Measurements from ENCODE around the gene IGSF21. TPM values are rescaled to one million over a fixed set of nuclear protein-coding genes. Genes with fewer than 3 reads are reported as not detected.

The IGSF21 gene
- total RNA-seq, 2 donors from 2014 or later = 4.6 to 8.5 TPM

GRCh38 chr1:18245647-18246046 is 138.0 kb downstream of the IGSF21 start:
- no peak overlapping the region for H3K4me3 ChIP-seq
- WGBS = 67% methylated on average over 1 of the region's 1 CpG
- no peaks in the 10 kb centered on the region for H3K9me3 ChIP-seq
- TF ChIP-seq POLR2A (IDR thresholded peaks at IDR 0.05) (no peak), POLR2AphosphoS5 (IDR thresholded peaks at IDR 0.05) (no peak), CTCF (IDR thresholded peaks at IDR 0.05) (no peak)
- no peak overlapping the region for H3K27ac ChIP-seq
- H3K27me3 ChIP-seq (replicated peaks; ENCODE audit: insufficient read depth) = peaks cover 3% of the 10 kb centered on the region
- H3K4me1 ChIP-seq (replicated peaks) = no peaks in the 10 kb centered on the region
- intact Hi-C loops (cut with DNase I) = no loop called here
- H3K36me3 ChIP-seq = no peaks in the 10 kb centered on the region
- no peak for DNase-seq (ENCODE audit: low spot score)

DNA sequence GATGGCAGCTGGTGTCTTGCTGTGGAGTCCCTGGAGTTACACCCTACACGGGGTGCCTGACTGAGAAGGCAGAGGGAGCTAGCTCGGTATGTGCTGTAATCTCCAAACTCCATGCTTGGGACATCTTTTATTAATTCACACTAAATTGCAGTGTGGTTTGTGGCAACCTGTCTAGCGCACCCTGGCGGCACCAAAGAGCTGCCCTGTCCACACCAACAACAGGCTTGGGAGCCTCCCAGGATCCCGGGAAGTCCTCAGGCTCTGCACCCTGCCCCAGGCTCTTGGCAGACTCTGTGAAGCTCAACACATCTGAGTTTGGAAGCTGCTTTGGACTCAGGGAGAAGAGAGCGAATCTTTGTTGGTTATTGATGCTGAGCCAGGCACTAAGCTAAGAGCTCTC is 138.9 kb downstream of the IGSF21 start:
- TF ChIP-seq POLR2AphosphoS5 (IDR thresholded peaks at IDR 0.05) (no peak), POLR2A (IDR thresholded peaks at IDR 0.05) (no peak), CTCF (IDR thresholded peaks at IDR 0.05) (no peak)
- intact Hi-C loops (cut with DNase I) = no loop called here
- 70% methylated on average over 6 of the region's 6 CpGs for WGBS

DNA sequence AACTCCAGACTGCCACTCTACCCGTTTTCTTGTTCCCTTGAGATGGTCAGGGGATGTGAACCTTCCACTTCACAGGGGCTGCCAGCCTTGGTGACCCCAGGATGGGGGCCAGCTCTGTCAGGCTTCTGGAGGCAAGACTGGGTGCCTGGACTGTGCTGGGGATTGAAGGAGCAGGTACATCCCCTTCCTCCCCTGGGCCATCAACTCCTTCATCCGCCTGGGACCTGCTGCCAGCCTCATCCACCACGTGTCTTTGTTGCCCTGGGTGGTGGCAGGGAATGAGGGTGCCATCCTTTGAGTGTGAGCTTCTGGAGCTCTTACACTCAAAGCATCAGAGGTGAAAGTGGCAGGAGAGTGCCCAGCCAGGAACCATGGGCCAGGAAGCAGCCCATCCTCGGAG is 139.6 kb downstream of the IGSF21 start:
- WGBS = 78% methylated on average over 4 of the region's 4 CpGs
- Histone ChIP-seq H3K4me1 (replicated peaks) (no peaks in the 10 kb centered on the region), H3K27me3 (replicated peaks; ENCODE audit: insufficient read depth) (no peaks in the 10 kb centered on the region), H3K36me3 (no peaks in the 10 kb centered on the region), H3K27ac (no peak overlapping the region), H3K4me3 (no peak overlapping the region), H3K9me3 (no peaks in the 10 kb centered on the region)
- intact Hi-C loops (cut with DNase I) = no loop called here
- no peak for TF ChIP-seq CTCF (IDR thresholded peaks at IDR 0.05)
- no peak for TF ChIP-seq POLR2AphosphoS5 (IDR thresholded peaks at IDR 0.05)
- no peak for TF ChIP-seq POLR2A (IDR thresholded peaks at IDR 0.05)
- DNase-seq (ENCODE audit: low spot score) = no peak

More for the DNA sequence above, 138.9 kb downstream of the IGSF21 start:
- Histone ChIP-seq H3K36me3 (no peaks in the 10 kb centered on the region), H3K4me1 (replicated peaks) (no peaks in the 10 kb centered on the region), H3K27me3 (replicated peaks; ENCODE audit: insufficient read depth) (peaks cover 3% of the 10 kb centered on the region), H3K9me3 (no peaks in the 10 kb centered on the region), H3K27ac (no peak overlapping the region), H3K4me3 (no peak overlapping the region)
- DNase-seq (ENCODE audit: low spot score) = no peak

DNA sequence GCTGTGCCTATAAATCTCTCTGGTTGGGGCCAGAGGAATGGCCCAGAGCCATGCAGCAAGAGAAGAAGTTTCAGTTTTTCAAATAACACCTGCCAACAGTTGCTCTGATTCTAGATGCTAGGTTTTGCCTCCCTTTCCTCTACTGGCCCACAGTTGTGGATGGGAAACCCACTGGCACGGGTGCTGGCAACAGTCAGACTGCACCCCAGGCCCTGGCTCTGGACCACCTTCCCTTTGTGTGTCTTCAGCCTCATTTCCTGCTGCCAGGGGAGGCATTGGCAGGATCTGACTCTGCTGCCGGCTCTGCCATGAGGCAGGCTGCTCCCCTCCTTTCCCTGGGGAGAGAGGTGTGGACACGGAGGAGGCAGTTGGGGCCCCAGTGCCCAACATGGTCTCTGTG is 142.0 kb downstream of the IGSF21 start:
- no peaks in the 10 kb centered on the region for H3K4me1 ChIP-seq (replicated peaks)
- no peaks in the 10 kb centered on the region for H3K36me3 ChIP-seq
- no peaks in the 10 kb centered on the region for H3K9me3 ChIP-seq
- intact Hi-C loops (cut with DNase I) = no loop called here
- TF ChIP-seq POLR2A (IDR thresholded peaks at IDR 0.05) (no peak), CTCF (IDR thresholded peaks at IDR 0.05) (no peak), POLR2AphosphoS5 (IDR thresholded peaks at IDR 0.05) (no peak)
- no peaks in the 10 kb centered on the region for H3K27me3 ChIP-seq (replicated peaks; ENCODE audit: insufficient read depth)
- no peak for DNase-seq (ENCODE audit: low spot score)
- no peak overlapping the region for H3K27ac ChIP-seq
- WGBS = 40% methylated on average over 3 of the region's 3 CpGs
- no peak overlapping the region for H3K4me3 ChIP-seq

GRCh38 chr1:18253093-18253492 is 145.5 kb downstream of the IGSF21 start:
- Histone ChIP-seq H3K36me3 (no peaks in the 10 kb centered on the region), H3K4me1 (replicated peaks) (no peaks in the 10 kb centered on the region), H3K27me3 (replicated peaks; ENCODE audit: insufficient read depth) (no peaks in the 10 kb centered on the region), H3K27ac (no peak overlapping the region), H3K9me3 (no peaks in the 10 kb centered on the region), H3K4me3 (no peak overlapping the region)
- no peak for DNase-seq (ENCODE audit: low spot score)
- intact Hi-C loops (cut with DNase I) = no loop called here
- 56% methylated on average over 4 of the region's 4 CpGs for WGBS
- TF ChIP-seq CTCF (IDR thresholded peaks at IDR 0.05) = no peak
- no peak for TF ChIP-seq POLR2A (IDR thresholded peaks at IDR 0.05)
- no peak for TF ChIP-seq POLR2AphosphoS5 (IDR thresholded peaks at IDR 0.05)

All from prostate gland (tissue), 2 donors.